ENCODE results near the gene TST. TPM values are rescaled to one million over a fixed set of nuclear protein-coding genes. Genes with fewer than 3 reads are reported as not detected.

Gene TST
- total and polyA plus RNA-seq, 2 donors (not counting 3 experiments of a cell fraction or from before 2014, with no cell fraction given), result 39.2 to 95.1 TPM

DNA sequence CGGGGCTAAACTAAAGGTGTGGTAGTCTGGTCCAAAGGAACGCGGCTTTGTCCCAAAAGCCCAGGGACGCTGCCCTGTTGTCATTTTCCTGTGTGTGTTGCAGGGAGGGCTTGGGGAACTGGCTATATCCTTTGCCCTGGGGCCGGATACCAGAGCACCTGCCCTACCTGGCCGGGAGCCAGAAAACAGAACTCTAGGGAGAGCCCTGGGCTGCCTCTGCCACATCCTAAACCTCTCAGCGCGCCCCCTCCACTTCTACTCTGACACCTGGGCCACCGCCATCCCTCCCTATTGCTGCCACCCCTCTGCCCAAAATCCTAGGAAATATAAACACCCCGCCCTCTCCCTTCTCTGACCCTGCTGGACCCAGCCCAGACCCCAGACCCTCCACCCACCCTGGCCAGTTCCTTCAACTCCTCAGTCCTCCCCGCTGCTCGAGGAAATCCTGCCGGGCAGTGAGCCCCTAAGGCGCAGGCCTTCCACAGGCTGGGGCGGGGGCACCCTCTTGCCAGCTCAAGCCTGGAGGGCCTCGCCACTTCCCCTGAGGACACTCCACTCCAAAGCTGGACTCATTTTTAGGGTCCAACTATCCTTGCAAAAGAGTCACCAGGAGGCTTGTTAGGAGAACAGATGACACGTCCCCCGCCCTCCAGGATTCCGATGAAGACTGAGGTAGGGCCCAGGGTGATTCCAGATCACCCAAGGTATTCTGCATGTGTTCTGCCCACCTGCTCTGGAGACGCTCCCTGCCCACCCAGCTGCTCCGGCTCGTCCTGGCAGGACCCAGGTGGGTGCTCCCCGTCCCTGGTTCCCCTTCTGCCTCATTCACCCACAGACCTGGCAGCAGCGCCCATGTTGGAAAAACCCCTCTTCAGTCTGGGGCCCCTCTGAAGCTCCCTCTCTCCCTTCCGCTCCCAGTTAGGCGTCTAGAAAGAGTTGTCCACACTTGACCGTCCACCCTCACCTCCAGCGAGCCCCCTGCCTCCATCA, 44.5 kb upstream of the TST start:
- intact Hi-C loops (cut with micrococcal nuclease) (no loop called here), dilution Hi-C loops (cut with MboI; ENCODE audit: extremely low pct_ligation_motif_present, low sequenced_read_pairs) (no loop called here)
- ChIA-PET CTCF (interaction anchor here (2.0 kb wide), 1 partner anchor 20 kb away, joined by 4 read pairs; no protein-coding TSS in a partner anchor), POLR2A (no interaction called here)
- FAIRE-seq (no peak), DNase-seq (ENCODE audit: low read depth, low spot score) (no peak)
- Histone ChIP-seq H3K9me1 (replicated peaks; ENCODE audit: control insufficient read depth, extremely low read depth, insufficient read depth, low read length) (no peaks in the 10 kb centered on the region), H3K79me2 (ENCODE audit: control insufficient read depth, insufficient read depth, low read length) (no peaks in the 10 kb centered on the region), H3K36me3 (ENCODE audit: control insufficient read depth in 2 of 2, extremely low read depth in 1 of 2, insufficient read depth in 2 of 2, low read length in 2 of 2) (peaks cover 3 to 15% of the 10 kb centered on the region in 2 experiments), H3K9ac (replicated peaks; ENCODE audit: extremely low read depth, insufficient read depth, low read length) (no peak overlapping the region), H3K4me2 (ENCODE audit: insufficient read depth, low read length) (no peak overlapping the region), H4K20me1 (replicated peaks; ENCODE audit: control insufficient read depth, extremely low read depth, insufficient read depth, low read length) (no peaks in the 10 kb centered on the region), H3K4me1 (ENCODE audit: control insufficient read depth, extremely low read depth, insufficient read depth, low read length) (no peaks in the 10 kb centered on the region), H3K4me3 (replicated peaks in 1 of 3; ENCODE audit: insufficient read depth in 1 of 3, low read depth in 1 of 3, low read length in 3 of 3) (no peak overlapping the region), H2AFZ (ENCODE audit: low read depth, low read length) (no peak overlapping the region), H3K27me3 (ENCODE audit: control insufficient read depth in 2 of 2, insufficient read depth in 2 of 2, low read length in 2 of 2) (peaks cover 4 to 6% of the 10 kb centered on the region in 2 experiments), H3K27ac (ENCODE audit: insufficient read depth, low read depth, low read length) (no peak overlapping the region), H3K9me3 (replicated peaks; ENCODE audit: control insufficient read depth, insufficient read depth, low read length) (no peaks in the 10 kb centered on the region)
- BruUV-seq (replicated peaks), result no TSS peak
- TF ChIP-seq, protein P1, sequence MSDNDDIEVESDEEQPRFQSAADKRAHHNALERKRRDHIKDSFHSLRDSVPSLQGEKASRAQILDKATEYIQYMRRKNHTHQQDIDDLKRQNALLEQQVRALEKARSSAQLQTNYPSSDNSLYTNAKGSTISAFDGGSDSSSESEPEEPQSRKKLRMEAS (IDR thresholded peaks at IDR 0.05; ENCODE audit: insufficient read depth, insufficient read length), result no peak
- TF ChIP-seq MYC (IDR thresholded peaks at IDR 0.05; ENCODE audit: low read depth, low read length), result no peak
- no peak for TF ChIP-seq FOS (IDR thresholded peaks at IDR 0.05; ENCODE audit: borderline replicate concordance, insufficient read depth, low read length)
- no peak for TF ChIP-seq POLR2AphosphoS5 (IDR thresholded peaks at IDR 0.05; ENCODE audit: insufficient read depth, low read depth, low read length)
- TF ChIP-seq POLR2A (IDR thresholded peaks at IDR 0.05; ENCODE audit: low read depth, low read length), result no peak
- TF ChIP-seq JUN (IDR thresholded peaks at IDR 0.05; ENCODE audit: borderline replicate concordance, insufficient read depth, insufficient read length, low read depth), result no peak
- no peak for TF ChIP-seq EZH2 (IDR thresholded peaks at IDR 0.05; ENCODE audit: borderline replicate concordance, low read depth, low read length, severe bottlenecking)
- TF ChIP-seq, protein P2, sequence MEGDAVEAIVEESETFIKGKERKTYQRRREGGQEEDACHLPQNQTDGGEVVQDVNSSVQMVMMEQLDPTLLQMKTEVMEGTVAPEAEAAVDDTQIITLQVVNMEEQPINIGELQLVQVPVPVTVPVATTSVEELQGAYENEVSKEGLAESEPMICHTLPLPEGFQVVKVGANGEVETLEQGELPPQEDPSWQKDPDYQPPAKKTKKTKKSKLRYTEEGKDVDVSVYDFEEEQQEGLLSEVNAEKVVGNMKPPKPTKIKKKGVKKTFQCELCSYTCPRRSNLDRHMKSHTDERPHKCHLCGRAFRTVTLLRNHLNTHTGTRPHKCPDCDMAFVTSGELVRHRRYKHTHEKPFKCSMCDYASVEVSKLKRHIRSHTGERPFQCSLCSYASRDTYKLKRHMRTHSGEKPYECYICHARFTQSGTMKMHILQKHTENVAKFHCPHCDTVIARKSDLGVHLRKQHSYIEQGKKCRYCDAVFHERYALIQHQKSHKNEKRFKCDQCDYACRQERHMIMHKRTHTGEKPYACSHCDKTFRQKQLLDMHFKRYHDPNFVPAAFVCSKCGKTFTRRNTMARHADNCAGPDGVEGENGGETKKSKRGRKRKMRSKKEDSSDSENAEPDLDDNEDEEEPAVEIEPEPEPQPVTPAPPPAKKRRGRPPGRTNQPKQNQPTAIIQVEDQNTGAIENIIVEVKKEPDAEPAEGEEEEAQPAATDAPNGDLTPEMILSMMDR (IDR thresholded peaks at IDR 0.05; ENCODE audit: extremely low read depth in 1 of 2, insufficient read depth in 1 of 2, low read depth in 1 of 2, low read length in 2 of 2), result no peak
- TF ChIP-seq GATA2 (IDR thresholded peaks at IDR 0.05; ENCODE audit: insufficient read depth, insufficient read length, low read depth, low read length), result no peak
